MCF 10A (cell line): Measurements from ENCODE around the gene SELENOM. TPM values are rescaled to one million over a fixed set of nuclear protein-coding genes. Genes with fewer than 3 reads are reported as not detected.

Experiments used
- BruUV-seq: library from RNA; stranded (reverse); fragments of 400-500 nt; replicated peaks from 2 replicates; lab custom pipeline; 2021; lab: Mats Ljungman, UMichigan
- CTCF ChIA-PET: fragments of 300-600 bp; sonication (Branson Sonifier 250); formaldehyde crosslinking; extraction: SDS; loops from one replicate; lab custom pipeline; 2021; ENCODE audit warnings: antibody characterized with exemption, inconsistent platforms; lab: Yijun Ruan, JAX
- POLR2A ChIA-PET: fragments of 300-600, 350-650 bp; sonication (Branson Sonifier 250); formaldehyde crosslinking; extraction: SDS; loops from one replicate; lab custom pipeline; 2020; ENCODE audit warnings: antibody characterized with exemption, inconsistent platforms; lab: Yijun Ruan, JAX
- DNase-seq: peaks from one replicate; pipeline ENCODE4 v3.0.0-alpha.2; 2018; ENCODE audit not compliant: unreplicated experiment
- H3K27ac Mint-ChIP-seq: one replicate; pipeline ENCODE4 v1.8.0; 2022; ENCODE audit warnings: mild to moderate bottlenecking, low read depth, mixed read lengths; ENCODE audit not compliant: unreplicated experiment
- H3K27me3 Mint-ChIP-seq: one replicate; pipeline ENCODE4 v1.8.0; 2022; ENCODE audit warnings: mixed read lengths; ENCODE audit not compliant: insufficient read depth, unreplicated experiment
- H3K36me3 Mint-ChIP-seq: one replicate; pipeline ENCODE4 v1.8.0; 2022; ENCODE audit warnings: mild to moderate bottlenecking, moderate library complexity, mixed read lengths; ENCODE audit not compliant: insufficient read depth, unreplicated experiment
- H3K4me1 Mint-ChIP-seq: one replicate; pipeline ENCODE4 v1.8.0; 2022; ENCODE audit warnings: mixed read lengths; ENCODE audit not compliant: insufficient read depth, unreplicated experiment
- H3K4me3 Mint-ChIP-seq: one replicate; pipeline ENCODE4 v1.8.0; 2022; ENCODE audit warnings: mild to moderate bottlenecking, moderate library complexity, mixed read lengths; ENCODE audit not compliant: unreplicated experiment
- H3K9me3 Mint-ChIP-seq: one replicate; pipeline ENCODE4 v1.8.0; 2022; ENCODE audit warnings: mixed read lengths; ENCODE audit not compliant: unreplicated experiment
- intact Hi-C: fragments of 100-400 bp; cut with micrococcal nuclease; formaldehyde crosslinking; loops from 2 replicates; pipeline ENCODE4 v1.14.1; 2022
- total RNA-seq: library from RNA; stranded (reverse); gene quantifications from 2 replicates; pipeline ENCODE4 v1.2.3, GENCODE V29; 2022
- TF ChIP-seq, protein P1 (sequence below): fragments of 200-600 bp; IDR thresholded peaks from one replicate; pipeline ENCODE4 v1.8.0; 2022; ENCODE audit warnings: antibody characterized with exemption, mild to moderate bottlenecking; ENCODE audit not compliant: unreplicated experiment

Gene SELENOM
- total RNA-seq, 1 experiment from 2014 or later, result 44.9 TPM

DNA sequence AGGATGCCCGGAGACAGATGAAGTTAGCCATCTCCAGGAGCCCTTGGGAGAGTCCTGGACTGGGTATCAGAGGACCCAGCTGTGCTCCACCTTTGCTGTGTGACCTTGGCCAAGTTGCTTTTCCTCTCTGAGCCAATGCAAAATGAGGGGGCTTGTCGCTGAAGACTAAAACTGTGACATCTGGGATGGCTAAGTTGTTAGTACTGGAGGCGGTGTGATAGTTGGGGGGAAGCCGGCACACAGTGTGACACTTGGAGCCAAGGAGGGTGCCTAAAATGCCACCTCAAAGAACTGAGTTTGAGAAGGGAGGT is 15.9 kb upstream of the SELENOM start:
- Mint-ChIP-seq H3K9me3 (no peaks in the 10 kb centered on the region), H3K36me3 (no peaks in the 10 kb centered on the region), H3K4me1 (peaks cover 5% of the 10 kb centered on the region), H3K4me3 (peak overlapping the region; percentile 61), H3K27ac (no peak overlapping the region), H3K27me3 (no peaks in the 10 kb centered on the region)
- no TSS peak for BruUV-seq
- TF ChIP-seq, protein P1, sequence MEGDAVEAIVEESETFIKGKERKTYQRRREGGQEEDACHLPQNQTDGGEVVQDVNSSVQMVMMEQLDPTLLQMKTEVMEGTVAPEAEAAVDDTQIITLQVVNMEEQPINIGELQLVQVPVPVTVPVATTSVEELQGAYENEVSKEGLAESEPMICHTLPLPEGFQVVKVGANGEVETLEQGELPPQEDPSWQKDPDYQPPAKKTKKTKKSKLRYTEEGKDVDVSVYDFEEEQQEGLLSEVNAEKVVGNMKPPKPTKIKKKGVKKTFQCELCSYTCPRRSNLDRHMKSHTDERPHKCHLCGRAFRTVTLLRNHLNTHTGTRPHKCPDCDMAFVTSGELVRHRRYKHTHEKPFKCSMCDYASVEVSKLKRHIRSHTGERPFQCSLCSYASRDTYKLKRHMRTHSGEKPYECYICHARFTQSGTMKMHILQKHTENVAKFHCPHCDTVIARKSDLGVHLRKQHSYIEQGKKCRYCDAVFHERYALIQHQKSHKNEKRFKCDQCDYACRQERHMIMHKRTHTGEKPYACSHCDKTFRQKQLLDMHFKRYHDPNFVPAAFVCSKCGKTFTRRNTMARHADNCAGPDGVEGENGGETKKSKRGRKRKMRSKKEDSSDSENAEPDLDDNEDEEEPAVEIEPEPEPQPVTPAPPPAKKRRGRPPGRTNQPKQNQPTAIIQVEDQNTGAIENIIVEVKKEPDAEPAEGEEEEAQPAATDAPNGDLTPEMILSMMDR, result no peak
- no peak for DNase-seq
- CTCF ChIA-PET, result no interaction called here
- POLR2A ChIA-PET, result interaction anchor here (1.6 kb wide), 1 partner anchor 16 kb away, joined by 7 read pairs; the partner anchor contains the start of gene SELENOM
- intact Hi-C loops, result no loop called here

DNA sequence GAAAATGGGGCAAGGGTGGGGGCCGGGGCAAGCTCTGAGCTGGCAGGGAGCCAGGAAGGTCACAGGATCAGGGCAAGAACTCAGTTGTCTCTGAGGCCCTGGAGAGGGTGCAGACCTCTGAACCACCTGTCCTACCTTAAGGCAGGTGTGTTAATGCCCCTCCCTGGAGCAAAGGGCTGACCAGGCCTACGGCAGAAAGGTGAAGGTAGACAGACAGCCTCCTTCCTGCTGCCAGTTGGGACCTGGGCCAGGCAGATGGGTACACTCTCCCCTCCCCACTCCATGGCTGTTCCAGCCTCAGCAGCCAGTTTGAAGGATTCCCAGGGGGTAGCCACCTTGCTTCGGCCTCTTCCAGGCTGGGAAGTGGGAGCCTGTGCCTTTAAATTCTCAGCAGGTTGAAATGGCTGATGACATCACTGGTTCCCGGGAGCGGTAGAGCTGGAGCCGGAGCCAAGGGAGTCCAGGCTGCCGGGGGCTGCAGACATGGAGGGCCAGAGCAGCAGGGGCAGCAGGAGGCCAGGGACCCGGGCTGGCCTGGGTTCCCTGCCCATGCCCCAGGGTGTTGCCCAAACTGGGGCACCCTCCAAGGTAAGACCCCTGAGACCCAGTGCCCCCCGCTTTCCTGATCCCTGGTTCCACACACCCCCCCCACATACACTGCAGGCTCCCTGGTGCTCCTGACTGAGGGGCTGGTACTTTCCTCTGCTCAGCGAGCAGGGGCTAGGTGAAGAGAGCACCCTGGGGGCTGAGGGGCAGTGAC is 15.3 kb upstream of the SELENOM start, which contains the start of gene INPP5J:
TSS of gene INPP5J (plus strand) at position 435 of the 760 bp plus-strand sequence. CDS start at position 484, 49 bp downstream.
- peak; percentile 55 for DNase-seq
- intact Hi-C loops, result no loop called here
- ChIA-PET POLR2A (interaction anchor here (1.0 to 1.6 kb wide), 2 partner anchors 15 to 39 kb away, joined by 3 to 7 read pairs; partner anchors contain the start of gene SELENOM), CTCF (interaction anchor here (1.4 kb wide), 1 partner anchor 14 kb away, joined by 7 read pairs; no protein-coding TSS in a partner anchor)
- Mint-ChIP-seq H3K36me3 (no peaks in the 10 kb centered on the region), H3K27ac (no peak within 1 kb of the TSS), H3K4me1 (peaks cover 5% of the 10 kb centered on the region), H3K27me3 (no peaks in the 10 kb centered on the region), H3K4me3 (peak within 1 kb of the TSS; percentile 61), H3K9me3 (no peaks in the 10 kb centered on the region)
- TF ChIP-seq, protein P1, result no peak
- BruUV-seq, result no TSS peak

- TF ChIP-seq, protein P1, result no peak
Measured at GRCh38 chr22:31122196-31122531, 14.8 kb upstream of the SELENOM start.

DNA sequence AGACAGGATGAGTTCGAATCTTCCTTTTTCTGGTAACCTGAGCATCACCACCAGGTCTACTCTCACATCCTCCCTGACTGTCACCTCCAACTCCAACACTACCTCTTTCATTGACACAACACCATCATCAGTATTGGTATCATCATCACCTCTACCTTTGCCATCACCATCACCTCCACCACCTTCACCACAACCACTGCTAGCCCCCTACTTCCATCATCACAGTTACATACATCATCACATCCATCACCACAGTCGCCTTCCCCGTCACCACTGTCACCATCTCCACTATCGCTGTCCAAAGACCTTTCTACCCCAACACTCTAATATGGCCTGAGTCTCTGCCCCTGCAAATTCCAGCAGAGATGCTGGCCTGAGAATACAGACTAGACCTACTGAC is 14.0 kb upstream of the SELENOM start:
- Mint-ChIP-seq H3K27ac (no peak overlapping the region), H3K27me3 (no peaks in the 10 kb centered on the region), H3K9me3 (no peaks in the 10 kb centered on the region), H3K4me3 (no peak overlapping the region), H3K4me1 (peaks cover 5% of the 10 kb centered on the region), H3K36me3 (no peaks in the 10 kb centered on the region)
- DNase-seq, result no peak
- ChIA-PET POLR2A (interaction anchor here (0.7 kb wide), 1 partner anchor 38 kb away, joined by 3 read pairs; the partner anchor contains the start of gene RNF185), CTCF (interaction anchor here (0.6 to 1.4 kb wide), 2 partner anchors 13 to 37 kb away, joined by 3 to 7 read pairs; no protein-coding TSS in a partner anchor)
- intact Hi-C loops, result no loop called here
- TF ChIP-seq, protein P1, result no peak
- BruUV-seq, result no TSS peak

More at GRCh38 chr22:31122196-31122531, 14.8 kb upstream of the SELENOM start:
- H3K4me3 Mint-ChIP-seq, result peak overlapping the region; percentile 14
- intact Hi-C loops, result no loop called here
- no peak overlapping the region for H3K27ac Mint-ChIP-seq
- ChIA-PET CTCF (interaction anchor here (0.6 to 1.4 kb wide), 2 partner anchors 14 to 37 kb away, joined by 3 to 7 read pairs; no protein-coding TSS in a partner anchor), POLR2A (interaction anchor here (0.7 to 1.6 kb wide), 3 partner anchors 15 to 39 kb away, joined by 3 to 7 read pairs (median 3); partner anchors contain the start of genes RNF185 and SELENOM)
- H3K4me1 Mint-ChIP-seq, result peaks cover 5% of the 10 kb centered on the region
- H3K36me3 Mint-ChIP-seq, result no peaks in the 10 kb centered on the region
- no peaks in the 10 kb centered on the region for H3K9me3 Mint-ChIP-seq
- no peak for DNase-seq
- H3K27me3 Mint-ChIP-seq, result no peaks in the 10 kb centered on the region
- BruUV-seq, result no TSS peak
